Parathyroid adenoma (tissue), 2 donors: ENCODE results near the gene GALNT15.
A peak's percentile ranks its signal among the peaks of the same experiment; 100 is the strongest.

Experiments
- H2AFZ ChIP-seq: fragments of 300-600 bp; sonication (generic); one replicate; pipeline ENCODE4 v1.7.0; 2017; ENCODE audit warnings: antibody characterized with exemption, mild to moderate bottlenecking
- H3K27ac ChIP-seq: fragments of 300-600 bp; sonication (generic); one replicate; pipeline ENCODE4 v1.7.0; 2017
- H3K27me3 ChIP-seq: fragments of 300-600 bp; sonication (generic); one replicate; pipeline ENCODE4 v1.7.0; 2017; ENCODE audit warnings: low read length; ENCODE audit not compliant: control insufficient read depth, insufficient read depth
- H3K36me3 ChIP-seq: fragments of 300-600 bp; sonication (generic); one replicate; pipeline ENCODE4 v1.7.0; 2017; ENCODE audit warnings: low read length; ENCODE audit not compliant: control insufficient read depth, insufficient read depth
- H3K4me1 ChIP-seq: fragments of 300-600 bp; sonication (generic); one replicate; pipeline ENCODE4 v1.7.0; 2017; ENCODE audit warnings: control low read depth
- H3K4me2 ChIP-seq: fragments of 300-600 bp; sonication (generic); one replicate; pipeline ENCODE4 v1.7.0; 2017; ENCODE audit warnings: low read length
- H3K4me3 ChIP-seq: fragments of 300-600 bp; sonication (generic); one replicate; pipeline ENCODE4 v1.7.0; 2017; ENCODE audit warnings: low read depth, low read length
- H3K79me2 ChIP-seq: fragments of 300-600 bp; sonication (generic); one replicate; pipeline ENCODE4 v1.7.0; 2017; ENCODE audit warnings: control low read depth
- H3K9ac ChIP-seq: fragments of 300-600 bp; sonication (generic); one replicate; pipeline ENCODE4 v1.7.0; 2017; ENCODE audit warnings: mild to moderate bottlenecking
- H3K9me3 ChIP-seq: fragments of 300-600 bp; sonication (generic); one replicate; pipeline ENCODE4 v1.7.0; 2017; ENCODE audit warnings: low read length; ENCODE audit not compliant: control insufficient read depth
- TF ChIP-seq, protein P1 (sequence below): fragments of 300-600 bp; sonication (generic); IDR thresholded peaks from one replicate; pipeline ENCODE4 v1.7.0; 2017; ENCODE audit warnings: antibody characterized with exemption, mild to moderate bottlenecking
- donor health status: primary hyperparathyroidism.

The GALNT15 gene

DNA sequence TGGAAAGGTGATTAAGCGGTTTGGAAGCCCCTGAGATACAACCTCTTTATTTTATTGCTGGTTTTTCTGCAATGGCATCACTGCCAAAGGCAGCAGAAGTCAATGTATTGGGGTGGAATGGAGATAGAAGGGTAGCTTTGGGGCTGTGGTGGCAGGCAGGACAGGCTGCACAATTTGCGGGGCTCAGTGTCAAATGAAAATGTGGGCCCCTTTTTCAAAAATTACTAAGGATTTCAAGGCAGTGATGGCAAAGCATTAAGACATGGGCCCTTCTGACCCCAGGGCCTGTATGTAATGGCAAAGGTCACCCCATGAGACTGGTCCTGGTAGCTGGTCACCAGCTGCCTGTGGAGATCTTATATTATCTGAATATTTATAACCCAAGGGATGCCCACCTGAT, 29.3 kb upstream of the GALNT15 start:
- Histone ChIP-seq H3K4me3 (no peak overlapping the region), H3K27ac (no peak overlapping the region), H2AFZ (no peak overlapping the region), H3K4me1 (no peaks in the 10 kb centered on the region), H3K79me2 (no peaks in the 10 kb centered on the region), H3K27me3 (no peaks in the 10 kb centered on the region), H3K9me3 (no peaks in the 10 kb centered on the region), H3K36me3 (no peaks in the 10 kb centered on the region), H3K9ac (no peak overlapping the region), H3K4me2 (no peak overlapping the region)
- TF ChIP-seq, protein P1, sequence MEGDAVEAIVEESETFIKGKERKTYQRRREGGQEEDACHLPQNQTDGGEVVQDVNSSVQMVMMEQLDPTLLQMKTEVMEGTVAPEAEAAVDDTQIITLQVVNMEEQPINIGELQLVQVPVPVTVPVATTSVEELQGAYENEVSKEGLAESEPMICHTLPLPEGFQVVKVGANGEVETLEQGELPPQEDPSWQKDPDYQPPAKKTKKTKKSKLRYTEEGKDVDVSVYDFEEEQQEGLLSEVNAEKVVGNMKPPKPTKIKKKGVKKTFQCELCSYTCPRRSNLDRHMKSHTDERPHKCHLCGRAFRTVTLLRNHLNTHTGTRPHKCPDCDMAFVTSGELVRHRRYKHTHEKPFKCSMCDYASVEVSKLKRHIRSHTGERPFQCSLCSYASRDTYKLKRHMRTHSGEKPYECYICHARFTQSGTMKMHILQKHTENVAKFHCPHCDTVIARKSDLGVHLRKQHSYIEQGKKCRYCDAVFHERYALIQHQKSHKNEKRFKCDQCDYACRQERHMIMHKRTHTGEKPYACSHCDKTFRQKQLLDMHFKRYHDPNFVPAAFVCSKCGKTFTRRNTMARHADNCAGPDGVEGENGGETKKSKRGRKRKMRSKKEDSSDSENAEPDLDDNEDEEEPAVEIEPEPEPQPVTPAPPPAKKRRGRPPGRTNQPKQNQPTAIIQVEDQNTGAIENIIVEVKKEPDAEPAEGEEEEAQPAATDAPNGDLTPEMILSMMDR, result no peak

DNA sequence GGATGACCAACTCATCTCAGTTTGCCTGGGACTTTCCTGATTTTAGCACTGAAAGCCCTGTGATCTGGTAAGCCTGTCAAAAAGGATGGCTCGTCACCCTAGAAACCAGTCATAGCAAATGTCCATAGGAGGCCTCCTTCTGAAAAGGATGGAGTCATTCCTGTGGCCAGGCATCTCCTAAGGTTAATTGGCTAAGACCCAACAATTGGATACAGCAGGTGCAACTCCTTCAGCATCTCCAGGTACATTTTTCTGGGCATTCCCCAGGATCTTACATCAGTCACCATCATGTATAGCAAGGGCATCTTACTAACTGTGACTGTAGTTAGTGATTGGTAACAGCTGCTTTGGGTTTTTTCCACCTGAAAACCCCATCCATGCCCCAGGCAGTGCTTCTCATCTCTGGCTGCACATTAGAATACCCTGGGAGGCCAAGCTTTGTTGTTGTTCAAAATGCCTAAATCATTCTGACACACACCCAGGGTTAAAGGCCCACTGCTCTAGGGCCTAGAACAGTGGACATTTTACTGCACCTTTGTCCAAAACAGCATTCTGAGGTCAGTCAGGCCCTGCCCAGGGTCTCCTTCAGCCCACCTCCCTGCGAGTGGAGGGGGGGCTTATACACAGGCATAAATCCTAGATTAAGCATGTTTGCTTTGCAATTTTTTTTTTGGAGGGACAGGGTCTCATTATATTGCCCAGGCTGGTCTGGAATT, 28.3 kb upstream of the GALNT15 start:
- H3K4me2 ChIP-seq, result no peak overlapping the region
- no peaks in the 10 kb centered on the region for H3K27me3 ChIP-seq
- H3K4me3 ChIP-seq, result no peak overlapping the region
- H3K79me2 ChIP-seq, result no peaks in the 10 kb centered on the region
- H3K27ac ChIP-seq, result no peak overlapping the region
- no peak overlapping the region for H2AFZ ChIP-seq
- H3K9me3 ChIP-seq, result no peaks in the 10 kb centered on the region
- TF ChIP-seq, protein P1, result no peak
- H3K4me1 ChIP-seq, result no peaks in the 10 kb centered on the region
- no peak overlapping the region for H3K9ac ChIP-seq
- H3K36me3 ChIP-seq, result no peaks in the 10 kb centered on the region

DNA sequence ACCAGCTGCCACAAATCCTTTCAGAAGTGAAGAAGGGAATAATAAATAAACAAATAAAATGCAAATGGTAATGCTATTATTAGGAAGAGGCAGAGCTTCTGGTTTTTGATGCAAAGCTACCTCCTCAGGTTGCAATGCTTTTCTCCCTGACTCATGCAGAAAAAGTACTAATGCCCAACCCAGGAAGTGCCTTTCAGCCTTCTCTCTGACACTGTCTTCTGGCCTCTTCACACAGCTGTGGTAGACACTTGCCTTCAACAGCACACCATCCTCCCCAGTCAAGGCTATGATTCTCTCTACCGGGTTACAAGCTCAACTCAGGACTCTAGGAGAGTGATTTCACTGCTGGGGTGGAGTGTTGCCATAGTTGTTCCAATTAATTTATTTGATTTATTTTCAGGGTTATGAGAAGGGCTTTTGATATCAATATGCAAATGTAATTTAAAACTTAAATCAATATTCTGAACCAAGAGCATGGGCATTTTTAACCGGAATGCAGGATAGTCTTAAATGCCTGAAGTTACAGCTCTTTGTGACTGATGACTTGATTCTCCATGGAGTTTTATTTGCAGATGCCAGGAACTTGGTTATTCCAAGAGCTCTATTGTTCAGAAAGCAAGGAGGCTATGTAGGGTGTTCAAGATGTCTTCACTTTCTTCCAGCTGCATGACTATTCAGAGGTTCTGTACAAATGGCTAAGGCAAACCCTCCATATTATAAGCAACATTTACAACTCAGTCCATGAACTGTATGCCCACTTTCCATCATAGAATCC, 27.1 kb upstream of the GALNT15 start:
- Histone ChIP-seq H2AFZ (no peak overlapping the region), H3K79me2 (no peaks in the 10 kb centered on the region), H3K9me3 (no peaks in the 10 kb centered on the region), H3K4me1 (no peaks in the 10 kb centered on the region), H3K4me3 (no peak overlapping the region), H3K27ac (no peak overlapping the region), H3K36me3 (no peaks in the 10 kb centered on the region), H3K4me2 (no peak overlapping the region), H3K9ac (no peak overlapping the region), H3K27me3 (no peaks in the 10 kb centered on the region)
- TF ChIP-seq, protein P1, result no peak

DNA sequence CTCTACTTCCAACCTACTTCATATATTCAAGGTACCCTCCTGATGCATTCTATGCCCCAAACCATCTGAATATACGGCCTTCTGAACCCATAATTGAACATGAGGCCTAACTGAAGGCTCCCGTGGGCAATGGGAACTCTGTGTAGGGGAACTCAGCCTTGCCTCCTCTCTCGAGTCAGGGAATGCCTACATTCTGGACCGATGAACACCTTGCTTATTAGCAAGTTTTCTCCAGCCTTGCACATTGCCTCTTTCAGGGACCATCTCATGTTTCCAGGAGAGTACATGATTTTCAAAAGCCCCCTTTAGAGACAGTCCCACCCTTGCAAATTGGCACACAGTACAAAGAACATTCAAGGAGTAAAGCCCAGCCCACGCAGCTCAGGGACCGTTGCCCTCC, 26.3 kb upstream of the GALNT15 start:
- H3K4me2 ChIP-seq, result no peak overlapping the region
- no peaks in the 10 kb centered on the region for H3K79me2 ChIP-seq
- TF ChIP-seq, protein P1, result no peak
- no peak overlapping the region for H3K4me3 ChIP-seq
- no peaks in the 10 kb centered on the region for H3K9me3 ChIP-seq
- H3K4me1 ChIP-seq, result no peaks in the 10 kb centered on the region
- H3K36me3 ChIP-seq, result no peaks in the 10 kb centered on the region
- no peak overlapping the region for H3K9ac ChIP-seq
- no peak overlapping the region for H2AFZ ChIP-seq
- H3K27ac ChIP-seq, result peak overlapping the region; percentile 51
- H3K27me3 ChIP-seq, result no peaks in the 10 kb centered on the region
